ENCODE data around the gene TSGA10IP.

TSGA10IP gene

GRCh38 chr11:65973439-65974110 is 28.3 kb downstream of the TSGA10IP start:
- FAIRE-seq (no peak), DNase-seq (ENCODE audit: low spot score) (peak; percentile 26)

- FAIRE-seq: no peak
- no peak for DNase-seq (ENCODE audit: low spot score)
Observed at GRCh38 chr11:65975771-65976170, 30.5 kb downstream of the TSGA10IP start.

GRCh38 chr11:65976216-65977176 is 31.2 kb downstream of the TSGA10IP start:
- DNase-seq (ENCODE audit: low spot score) (no peak), FAIRE-seq (no peak)

GRCh38 chr11:65977621-65978390 is 32.5 kb downstream of the TSGA10IP start:
- no peak for DNase-seq (ENCODE audit: low spot score)
- no peak for FAIRE-seq

- DNase-seq (ENCODE audit: low spot score) (no peak), FAIRE-seq (no peak)
Observed at GRCh38 chr11:65978391-65979238, 33.3 kb downstream of the TSGA10IP start.

- FAIRE-seq: no peak
- no peak for DNase-seq (ENCODE audit: low spot score)
Observed at GRCh38 chr11:65979261-65979759, 34.0 kb downstream of the TSGA10IP start.

- DNase-seq (ENCODE audit: low spot score) (no peak), FAIRE-seq (no peak)
Observed at GRCh38 chr11:65981101-65981740, 35.9 kb downstream of the TSGA10IP start.

- no peak for DNase-seq (ENCODE audit: low spot score)
- no peak for FAIRE-seq
Observed at GRCh38 chr11:65981972-65982823, 36.9 kb downstream of the TSGA10IP start.

GRCh38 chr11:65982824-65983588 is 37.7 kb downstream of the TSGA10IP start:
- no peak for FAIRE-seq
- DNase-seq (ENCODE audit: low spot score): no peak

- FAIRE-seq (no peak), DNase-seq (ENCODE audit: low spot score) (no peak)
Observed at GRCh38 chr11:65983589-65983987, 38.3 kb downstream of the TSGA10IP start.

- no peak for FAIRE-seq
- DNase-seq (ENCODE audit: low spot score): no peak
Observed at GRCh38 chr11:65987336-65987735, 42.1 kb downstream of the TSGA10IP start.

GRCh38 chr11:65988791-65989592 is 43.7 kb downstream of the TSGA10IP start:
- DNase-seq (ENCODE audit: low spot score): peak; percentile 89
- peak; percentile 81 for FAIRE-seq

GRCh38 chr11:65992056-65992455 is 46.8 kb downstream of the TSGA10IP start:
- FAIRE-seq (no peak), DNase-seq (ENCODE audit: low spot score) (no peak)

GRCh38 chr11:65997286-65997685 is 52.0 kb downstream of the TSGA10IP start:
- FAIRE-seq (no peak), DNase-seq (ENCODE audit: low spot score) (no peak)

GRCh38 chr11:66001942-66002647 is 56.8 kb downstream of the TSGA10IP start, which contains the start of the genes BANF1 and EIF1AD:
TSS of gene BANF1 (plus strand) at chr11:66002503. CDS start at chr11:66003251, 748 bp downstream.
TSS of gene EIF1AD (minus strand) at chr11:66002157. CDS start at chr11:66000389, 1,768 bp downstream.
- FAIRE-seq (peak; percentile 15), DNase-seq (ENCODE audit: low spot score) (peak; percentile 88)

GRCh38 chr11:66002648-66003225 is 57.5 kb downstream of the TSGA10IP start:
- FAIRE-seq (no peak), DNase-seq (ENCODE audit: low spot score) (peak; percentile 5)

Data from RCC 7860 (cell line).